Measurements from ENCODE around the gene CD300A. TPM values are rescaled to one million over a fixed set of nuclear protein-coding genes. Genes with fewer than 3 reads are reported as not detected.

Gene CD300A
- total RNA-seq, 1 donor = not detected

- H3K4me3 ChIP-seq (ENCODE audit: low read depth, low read length) = no peak overlapping the region
- DNase-seq (ENCODE audit: low read depth) = no peak
- TF ChIP-seq CTCF (IDR thresholded peaks at IDR 0.05; ENCODE audit: insufficient read depth, low read length) = no peak
Measured at GRCh38 chr17:74466828-74467184, 372 bp downstream of the CD300A start.

GRCh38 chr17:74467221-74467951 lies 952 bp downstream of the CD300A start:
- no peak overlapping the region for H3K4me3 ChIP-seq (ENCODE audit: low read depth, low read length)
- TF ChIP-seq CTCF (IDR thresholded peaks at IDR 0.05; ENCODE audit: insufficient read depth, low read length) = no peak
- DNase-seq (ENCODE audit: low read depth) = no peak

GRCh38 chr17:74471341-74471740 lies 4.9 kb downstream of the CD300A start:
- no peak for DNase-seq (ENCODE audit: low read depth)
- no peak overlapping the region for H3K4me3 ChIP-seq (ENCODE audit: low read depth, low read length)
- TF ChIP-seq CTCF (IDR thresholded peaks at IDR 0.05; ENCODE audit: insufficient read depth, low read length) = no peak

GRCh38 chr17:74472890-74473289 lies 6.5 kb downstream of the CD300A start:
- TF ChIP-seq CTCF (IDR thresholded peaks at IDR 0.05; ENCODE audit: insufficient read depth, low read length) = no peak

GRCh38 chr17:74473294-74473693 lies 6.9 kb downstream of the CD300A start:
- H3K4me3 ChIP-seq (ENCODE audit: low read depth, low read length) = no peak overlapping the region
- DNase-seq (ENCODE audit: low read depth) = no peak
- no peak for TF ChIP-seq CTCF (IDR thresholded peaks at IDR 0.05; ENCODE audit: insufficient read depth, low read length)

More at GRCh38 chr17:74472890-74473289, 6.5 kb downstream of the CD300A start:
- no peak overlapping the region for H3K4me3 ChIP-seq (ENCODE audit: low read depth, low read length)
- DNase-seq (ENCODE audit: low read depth) = no peak

- no peak overlapping the region for H3K4me3 ChIP-seq (ENCODE audit: low read depth, low read length)
- DNase-seq (ENCODE audit: low read depth) = no peak
- TF ChIP-seq CTCF (IDR thresholded peaks at IDR 0.05; ENCODE audit: insufficient read depth, low read length) = no peak
Measured at GRCh38 chr17:74474043-74474792, 7.8 kb downstream of the CD300A start.
